Heart left ventricle (tissue), 13 donors: ENCODE measurements around the gene BMPR1B.

Experiments
- CTCF ChIP-seq, 12 donors: fragments of 200-600 bp; sonication (generic) in 4 of 12; IDR thresholded peaks; one replicate each; pipeline versions ENCODE4 v1.5.0 to v1.8.0; 2018 to 2022; ENCODE audit warnings: antibody characterized with exemption in 12 of 12, mild to moderate bottlenecking in 5 of 12
- POLR2A ChIP-seq, 2 donors: fragments of 450-650 bp; IDR thresholded peaks; one replicate each; pipeline ENCODE4 v1.6.1; 2017; ENCODE audit warnings: antibody characterized with exemption in 2 of 2, mild to moderate bottlenecking in 2 of 2, moderate library complexity in 2 of 2
- donor health status: ischemic (EF 13 %, LVEDD 7.1; RV severe dilation, severe dysfunction).
- donor health status: DM: no; HTN: yes; CAD: no.
- donor health status: DM: no; HTN: no; CAD: no.
- donor health status: ischemic (EF 25% LVEDD 6.9; RV normal size, moderate dysfunction).
- donor health status: ischemic (EF 25% LVEDD 5.7; RV mildly dilated, moderate dysfunction).
- donor health status: ischemic (EF 35%, LVEDD 5.7; RV mildly dilated, moderate dysfunction).
- donor health status: nonischemic (EF 11% LVEDD 7.7; RV severe dilation, severe dysfunction).
- donor health status: DM: yes; HTN: yes; CAD: no.
- donor health status: PGD.
- donor health status: ischemic (EF 29% LVEDD 5.4; RV normal size, mild dysfunction).
- donor health status: nonischemic (EF 23%, LVEDD 6.1; RV moderate dilation, normal function).

GRCh38 chr4:94757192-94758140 is at the start of gene BMPR1B:
- TF ChIP-seq POLR2A (IDR thresholded peaks at IDR 0.05) (no peak), CTCF (IDR thresholded peaks at IDR 0.05) (no peak)
